Suprapubic skin (tissue), 4 donors: ENCODE data around the gene PRADC1.

ENCODE experiments used
- EP300 ChIP-seq: sonication (generic); formaldehyde crosslinking; IDR thresholded peaks from one replicate; pipeline ENCODE4 v1.6.1; 2017; ENCODE audit warnings: antibody characterized with exemption
- POLR2A ChIP-seq, 2 donors: fragments of 450-650 bp; IDR thresholded peaks; one replicate each; pipeline ENCODE4 v1.6.1; 2017; ENCODE audit warnings: antibody characterized with exemption in 2 of 2, mild to moderate bottlenecking in 2 of 2, moderate library complexity in 2 of 2
- POLR2AphosphoS5 ChIP-seq, 3 donors: sonication (generic); formaldehyde crosslinking; IDR thresholded peaks; one replicate each; pipeline ENCODE4 v1.6.1; 2017; ENCODE audit warnings: antibody characterized with exemption in 3 of 3
- TF ChIP-seq, protein P1 (sequence below), 2 donors: fragments of 200-600 bp in 1 of 2; fragments of 450-650 bp in 1 of 2; sonication (generic) in 1 of 2; IDR thresholded peaks; one replicate each; pipeline ENCODE4 v1.5.1; 2016 to 2019; ENCODE audit warnings: antibody characterized with exemption in 2 of 2, mild to moderate bottlenecking in 1 of 2, moderate library complexity in 1 of 2

DNA sequence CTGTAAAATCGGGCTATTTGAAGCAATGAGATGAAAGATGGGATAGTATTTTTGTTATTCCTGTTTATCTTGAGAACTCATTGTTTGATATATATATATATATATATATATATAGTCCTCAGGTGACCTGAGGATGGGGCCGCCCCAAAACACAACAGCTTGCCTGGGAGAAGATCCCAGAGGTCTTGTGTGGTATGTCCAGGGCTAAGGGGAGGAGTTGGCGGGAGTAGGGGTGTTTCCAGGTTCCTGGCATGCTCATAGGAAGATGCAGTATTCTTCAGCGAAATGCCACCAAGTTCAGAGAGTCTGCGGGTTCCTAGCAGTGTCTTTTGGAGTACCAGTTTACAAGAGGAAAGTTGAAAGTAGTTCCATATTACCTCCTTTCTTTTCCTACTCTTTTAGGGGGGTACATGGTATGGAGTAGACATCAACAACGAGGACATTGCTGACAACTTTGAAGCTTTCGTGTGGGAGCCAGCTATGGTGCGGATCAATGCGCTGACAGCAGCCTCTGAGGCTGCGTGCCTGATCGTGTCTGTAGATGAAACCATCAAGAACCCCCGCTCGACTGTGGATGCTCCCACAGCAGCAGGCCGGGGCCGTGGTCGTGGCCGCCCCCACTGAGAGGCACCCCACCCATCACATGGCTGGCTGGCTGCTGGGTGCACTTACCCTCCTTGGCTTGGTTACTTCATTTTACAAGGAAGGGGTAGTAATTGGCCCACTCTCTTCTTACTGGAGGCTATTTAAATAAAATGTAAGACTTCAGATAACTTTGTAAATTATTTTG is 19.4 kb upstream of the PRADC1 start:
- TF ChIP-seq, protein P1, sequence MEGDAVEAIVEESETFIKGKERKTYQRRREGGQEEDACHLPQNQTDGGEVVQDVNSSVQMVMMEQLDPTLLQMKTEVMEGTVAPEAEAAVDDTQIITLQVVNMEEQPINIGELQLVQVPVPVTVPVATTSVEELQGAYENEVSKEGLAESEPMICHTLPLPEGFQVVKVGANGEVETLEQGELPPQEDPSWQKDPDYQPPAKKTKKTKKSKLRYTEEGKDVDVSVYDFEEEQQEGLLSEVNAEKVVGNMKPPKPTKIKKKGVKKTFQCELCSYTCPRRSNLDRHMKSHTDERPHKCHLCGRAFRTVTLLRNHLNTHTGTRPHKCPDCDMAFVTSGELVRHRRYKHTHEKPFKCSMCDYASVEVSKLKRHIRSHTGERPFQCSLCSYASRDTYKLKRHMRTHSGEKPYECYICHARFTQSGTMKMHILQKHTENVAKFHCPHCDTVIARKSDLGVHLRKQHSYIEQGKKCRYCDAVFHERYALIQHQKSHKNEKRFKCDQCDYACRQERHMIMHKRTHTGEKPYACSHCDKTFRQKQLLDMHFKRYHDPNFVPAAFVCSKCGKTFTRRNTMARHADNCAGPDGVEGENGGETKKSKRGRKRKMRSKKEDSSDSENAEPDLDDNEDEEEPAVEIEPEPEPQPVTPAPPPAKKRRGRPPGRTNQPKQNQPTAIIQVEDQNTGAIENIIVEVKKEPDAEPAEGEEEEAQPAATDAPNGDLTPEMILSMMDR (IDR thresholded peaks at IDR 0.05): no peak
- TF ChIP-seq POLR2AphosphoS5 (IDR thresholded peaks at IDR 0.05) (no peak), EP300 (no peak), POLR2A (IDR thresholded peaks at IDR 0.05) (no peak)
